ENCODE measurements around the gene CBFA2T3.

The CBFA2T3 gene

DNA sequence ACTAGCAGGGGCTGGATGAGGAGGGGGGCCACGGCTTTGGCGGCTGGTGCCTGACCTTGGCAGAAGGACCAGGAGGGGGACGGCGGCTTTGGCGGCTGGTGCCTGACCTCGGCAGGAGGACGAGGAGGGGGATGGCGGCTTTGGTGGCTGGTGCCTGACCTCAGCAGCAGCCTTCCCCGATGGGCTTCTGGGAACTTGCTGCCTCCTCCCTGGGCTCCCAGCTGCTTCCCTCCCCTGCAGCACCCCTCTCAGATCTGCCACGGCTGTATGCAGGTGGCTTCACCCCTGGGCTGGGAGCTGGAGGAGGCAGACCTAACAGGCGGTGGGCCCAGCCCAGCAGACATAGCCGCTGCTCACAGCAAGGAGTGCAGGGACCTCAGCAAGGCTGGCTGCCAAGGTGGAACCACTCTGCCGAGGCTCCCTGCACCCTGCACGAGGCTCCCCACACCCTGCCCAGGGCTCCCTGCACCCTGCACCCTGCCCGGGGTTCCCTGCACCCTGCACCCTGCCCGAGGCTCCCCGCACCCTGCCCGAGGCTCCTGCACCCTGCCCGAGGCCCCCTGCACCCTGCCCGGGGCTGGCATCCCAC lies 38.4 kb upstream of the CBFA2T3 start:
- no peak overlapping the region for H3K27ac ChIP-seq
- no peak for TF ChIP-seq ZFX (IDR thresholded peaks at IDR 0.05; ENCODE audit: borderline replicate concordance)
- TF ChIP-seq, protein P1, sequence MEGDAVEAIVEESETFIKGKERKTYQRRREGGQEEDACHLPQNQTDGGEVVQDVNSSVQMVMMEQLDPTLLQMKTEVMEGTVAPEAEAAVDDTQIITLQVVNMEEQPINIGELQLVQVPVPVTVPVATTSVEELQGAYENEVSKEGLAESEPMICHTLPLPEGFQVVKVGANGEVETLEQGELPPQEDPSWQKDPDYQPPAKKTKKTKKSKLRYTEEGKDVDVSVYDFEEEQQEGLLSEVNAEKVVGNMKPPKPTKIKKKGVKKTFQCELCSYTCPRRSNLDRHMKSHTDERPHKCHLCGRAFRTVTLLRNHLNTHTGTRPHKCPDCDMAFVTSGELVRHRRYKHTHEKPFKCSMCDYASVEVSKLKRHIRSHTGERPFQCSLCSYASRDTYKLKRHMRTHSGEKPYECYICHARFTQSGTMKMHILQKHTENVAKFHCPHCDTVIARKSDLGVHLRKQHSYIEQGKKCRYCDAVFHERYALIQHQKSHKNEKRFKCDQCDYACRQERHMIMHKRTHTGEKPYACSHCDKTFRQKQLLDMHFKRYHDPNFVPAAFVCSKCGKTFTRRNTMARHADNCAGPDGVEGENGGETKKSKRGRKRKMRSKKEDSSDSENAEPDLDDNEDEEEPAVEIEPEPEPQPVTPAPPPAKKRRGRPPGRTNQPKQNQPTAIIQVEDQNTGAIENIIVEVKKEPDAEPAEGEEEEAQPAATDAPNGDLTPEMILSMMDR (IDR thresholded peaks at IDR 0.05) = no peak

DNA sequence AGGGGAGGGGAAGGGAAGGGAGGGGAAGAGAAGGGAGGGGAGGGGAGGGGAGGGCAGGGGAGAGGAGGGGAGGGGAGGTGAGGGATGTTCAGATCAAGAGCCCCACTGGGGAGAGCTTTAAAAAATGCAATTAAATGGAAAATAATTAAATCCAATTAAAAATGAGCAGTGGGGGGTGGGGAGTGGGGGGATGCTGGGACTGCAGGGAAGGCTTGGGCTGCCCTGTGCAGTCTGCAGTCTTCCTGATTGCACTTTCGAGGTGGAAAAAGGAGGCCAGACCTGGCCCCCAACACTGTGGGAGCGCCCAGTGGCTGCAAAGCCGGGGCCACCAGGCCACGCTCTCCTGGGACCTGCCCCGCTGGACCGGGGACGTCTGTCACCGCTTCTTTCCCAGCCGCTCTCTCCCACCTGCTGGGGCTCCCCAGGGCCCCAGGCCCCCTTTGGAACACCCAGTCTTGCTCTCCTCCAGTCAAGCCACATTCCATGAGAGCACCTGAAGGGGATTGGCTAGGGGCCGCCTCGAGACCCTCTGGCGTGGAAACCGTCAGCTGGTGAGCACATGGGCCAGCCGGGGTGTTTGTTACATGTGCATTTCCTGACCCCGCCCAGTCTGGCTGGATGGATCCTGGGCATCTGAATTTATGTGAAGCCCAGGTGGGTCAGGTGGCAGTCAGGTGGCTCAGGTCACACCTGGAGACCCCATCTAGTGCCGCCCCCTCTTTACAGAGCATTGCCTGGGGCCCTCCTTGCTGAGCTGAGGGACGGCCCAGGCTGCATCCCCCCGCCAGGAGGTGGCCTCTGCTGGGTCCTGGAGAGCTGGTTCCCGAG lies 37.6 kb upstream of the CBFA2T3 start:
- H3K27ac ChIP-seq = no peak overlapping the region
- TF ChIP-seq, protein P1 (IDR thresholded peaks at IDR 0.05) = no peak
- TF ChIP-seq ZFX (IDR thresholded peaks at IDR 0.05; ENCODE audit: borderline replicate concordance) = no peak

DNA sequence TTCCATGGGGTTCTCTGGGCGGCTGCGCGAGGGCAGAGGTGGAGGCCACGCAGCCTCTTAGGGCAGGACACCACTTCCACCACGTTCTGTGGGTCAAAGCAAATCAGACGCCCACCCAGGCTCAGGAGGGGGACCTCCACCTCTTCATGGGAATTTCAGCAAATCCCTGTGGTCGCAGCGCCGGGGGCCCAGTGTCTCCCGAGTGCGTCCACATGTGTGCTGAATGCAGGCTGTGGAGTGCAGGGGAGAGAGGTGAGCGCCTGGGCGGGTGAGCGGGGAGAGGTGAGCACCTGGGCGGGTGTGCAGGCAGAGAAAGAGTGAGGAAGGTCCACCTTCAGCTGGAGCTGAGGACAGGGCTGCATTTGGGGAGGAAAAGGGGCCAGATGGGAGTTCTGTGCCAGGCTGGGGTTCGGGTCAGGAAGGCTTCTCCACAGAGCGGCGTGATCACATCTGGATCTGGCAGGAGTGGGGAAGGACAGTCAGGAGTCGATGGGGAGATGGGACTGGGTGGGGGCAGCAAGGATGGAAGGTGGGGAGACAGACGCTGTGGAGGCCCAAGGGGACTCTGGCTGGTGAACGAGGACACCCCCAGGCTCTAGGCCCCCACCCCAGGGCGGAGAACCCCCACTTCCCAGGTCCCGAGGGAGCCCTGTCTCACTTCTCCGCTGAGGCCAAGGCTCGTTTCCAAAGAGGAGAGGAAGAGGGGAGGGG lies 36.8 kb upstream of the CBFA2T3 start:
- H3K27ac ChIP-seq = no peak overlapping the region
- no peak for TF ChIP-seq ZFX (IDR thresholded peaks at IDR 0.05; ENCODE audit: borderline replicate concordance)
- TF ChIP-seq, protein P1 (IDR thresholded peaks at IDR 0.05) = no peak

DNA sequence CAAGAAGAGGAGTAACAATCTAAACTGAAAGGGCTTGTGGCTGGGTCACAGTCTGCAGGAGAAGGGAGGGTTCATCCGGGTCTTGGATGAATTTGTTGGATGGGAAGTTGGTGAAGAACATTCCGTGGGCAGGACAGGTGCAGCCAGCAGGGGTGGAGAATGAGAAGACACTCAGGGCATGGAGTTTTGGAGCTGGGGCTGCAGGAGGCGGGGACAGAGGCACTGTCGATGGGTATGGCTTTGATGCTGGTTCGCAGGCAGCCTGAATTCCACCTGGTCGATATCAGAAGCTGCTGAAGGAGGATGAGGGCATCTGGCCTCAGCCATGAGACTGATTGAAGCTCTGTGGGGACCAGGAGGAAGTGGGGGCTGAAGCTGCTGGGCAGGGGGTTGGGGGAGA lies 36.1 kb upstream of the CBFA2T3 start:
- H3K27ac ChIP-seq = no peak overlapping the region
- TF ChIP-seq ZFX (IDR thresholded peaks at IDR 0.05; ENCODE audit: borderline replicate concordance) = no peak
- TF ChIP-seq, protein P1 (IDR thresholded peaks at IDR 0.05) = no peak

DNA sequence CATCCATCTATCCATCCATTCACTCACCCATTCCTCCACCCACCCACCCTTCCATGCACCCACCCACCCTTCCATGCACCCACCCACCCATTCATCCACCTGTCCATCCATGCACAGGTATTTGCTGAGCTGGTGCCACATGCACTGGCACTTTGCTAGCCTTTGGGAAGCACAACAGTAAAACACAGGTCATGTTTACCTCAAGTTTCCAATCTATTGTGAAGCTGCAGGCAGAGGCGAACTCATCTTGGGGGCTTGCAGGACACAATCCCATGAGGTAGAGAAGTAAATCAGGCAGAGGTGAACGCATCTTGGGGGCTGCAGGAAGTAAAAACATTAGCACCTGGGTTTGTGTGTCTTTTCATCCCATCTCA lies 35.6 kb upstream of the CBFA2T3 start:
- TF ChIP-seq, protein P1 (IDR thresholded peaks at IDR 0.05) = no peak
- no peak for TF ChIP-seq ZFX (IDR thresholded peaks at IDR 0.05; ENCODE audit: borderline replicate concordance)
- H3K27ac ChIP-seq = no peak overlapping the region

DNA sequence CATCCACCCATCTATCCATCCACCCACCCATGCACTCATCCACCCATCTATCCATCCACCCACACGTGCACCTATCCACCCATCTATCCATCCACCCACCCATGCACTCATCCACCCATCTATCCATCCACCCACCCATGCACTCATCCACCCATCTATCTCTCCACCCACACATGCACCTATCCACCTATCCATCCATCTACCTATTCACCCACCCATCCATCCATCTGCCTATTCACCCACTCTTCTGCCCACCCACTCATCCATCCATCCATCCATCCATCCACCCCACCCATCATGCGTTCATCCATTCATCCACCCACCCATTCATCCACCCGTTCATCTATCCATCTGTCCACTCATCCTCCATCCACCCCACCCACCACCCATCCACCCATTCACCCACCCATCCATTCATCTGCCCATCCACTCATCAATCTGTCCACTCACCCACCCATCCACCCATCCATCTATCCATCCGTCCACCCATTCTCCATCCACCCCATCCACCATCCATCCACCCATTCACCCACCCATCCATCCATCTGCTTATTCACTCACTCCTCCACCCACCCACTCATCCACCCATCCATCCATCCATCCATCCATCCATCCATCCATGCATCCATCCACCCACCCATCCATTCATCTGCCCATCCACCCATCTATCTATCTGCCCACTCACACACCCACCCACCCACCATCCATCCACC lies 35.1 kb upstream of the CBFA2T3 start:
- TF ChIP-seq ZFX (IDR thresholded peaks at IDR 0.05; ENCODE audit: borderline replicate concordance) = no peak
- TF ChIP-seq, protein P1 (IDR thresholded peaks at IDR 0.05) = no peak
- H3K27ac ChIP-seq = no peak overlapping the region

All from 22Rv1 (cell line).